Endothelial cell of umbilical vein (primary cell): Measurements from ENCODE around the gene PXN. TPM values are rescaled to one million over a fixed set of nuclear protein-coding genes. Genes with fewer than 3 reads are reported as not detected.

Experiments used
- Bru-seq: library from RNA; stranded (reverse); fragments of 400-500 nt; gene quantifications from one replicate; lab custom pipeline; 2021; lab: Mats Ljungman, UMichigan
- BruChase-seq, 2 experiments: library from RNA; stranded (reverse); fragments of 400-500 nt; gene quantifications; one replicate each; lab custom pipeline; 2021; lab: Mats Ljungman, UMichigan
- BruUV-seq: library from RNA; stranded (reverse); fragments of 400-500 nt; replicated peaks from 2 replicates; lab custom pipeline; 2021; lab: Mats Ljungman, UMichigan
- CTCF ChIA-PET: fragments of 300-600, 350-600 bp; sonication (Branson Sonifier 250); formaldehyde crosslinking; loops from one replicate; lab custom pipeline; 2021; ENCODE audit warnings: antibody characterized with exemption, inconsistent platforms; lab: Charles Lee
- POLR2A ChIA-PET: fragments of 300-600, 350-600 bp; sonication (Branson Sonifier 250); formaldehyde crosslinking; loops from one replicate; lab custom pipeline; 2021; ENCODE audit warnings: antibody characterized with exemption, inconsistent platforms; lab: Charles Lee
- DNase-seq: peaks from one replicate; pipeline ENCODE4 v3.0.0-alpha.2; 2011; ENCODE audit warnings: low read depth, low spot score
- FAIRE-seq: peaks from 2 replicates; lab custom pipeline; 2011; peaks lifted over from hg19 to GRCh38; lab: Jason Lieb, UNC
- H2AFZ ChIP-seq: 2 replicates; pipeline ENCODE4 v1.6.0; 2012; ENCODE audit warnings: low read depth, low read length, control low read depth, inconsistent platforms
- H3K27ac ChIP-seq: 2 replicates; pipeline ENCODE4 v1.5.1; 2011; ENCODE audit warnings: low read depth, mild to moderate bottlenecking, control low read depth, low read length, moderate library complexity; ENCODE audit not compliant: insufficient read depth
- H3K27me3 ChIP-seq, 2 experiments: 2 replicates each; pipeline versions ENCODE4 v1.6.0 to v1.6.1; 2011; ENCODE audit warnings: low read length in 2 of 2, mixed read lengths in 1 of 2; ENCODE audit not compliant: control insufficient read depth in 2 of 2, insufficient read depth in 2 of 2
- H3K36me3 ChIP-seq, 2 experiments: 2 replicates in 1 of 2; 3 replicates in 1 of 2; pipeline ENCODE4 v1.5.1; 2011; ENCODE audit warnings: low read length in 2 of 2, mild to moderate bottlenecking in 1 of 2, moderate library complexity in 1 of 2; ENCODE audit not compliant: control insufficient read depth in 2 of 2, insufficient read depth in 2 of 2; ENCODE audit errors: extremely low read depth in 1 of 2
- H3K4me1 ChIP-seq: 3 replicates; pipeline ENCODE4 v1.5.1; 2011; ENCODE audit warnings: mild to moderate bottlenecking, low read length; ENCODE audit not compliant: control insufficient read depth, insufficient read depth; ENCODE audit errors: extremely low read depth
- H3K4me2 ChIP-seq: 2 replicates; pipeline ENCODE4 v1.6.1; 2011; ENCODE audit warnings: low read length, control low read depth, mixed read lengths; ENCODE audit not compliant: insufficient read depth
- H3K4me3 ChIP-seq, 3 experiments: fragments of 200-600 bp in 1 of 3; sonication (generic), shearing (Covaris generic) in 1 of 3; replicated peaks in 1 of 3; 2 replicates each; pipeline ENCODE4 v1.5.1; 2011 to 2016; ENCODE audit warnings: control low read depth in 3 of 3, low read length in 3 of 3, mild to moderate bottlenecking in 2 of 3, inconsistent platforms in 1 of 3, low read depth in 1 of 3, moderate library complexity in 1 of 3; ENCODE audit not compliant: insufficient read depth in 1 of 3
- H3K79me2 ChIP-seq: 2 replicates; pipeline ENCODE4 v1.6.0; 2012; ENCODE audit warnings: low read length, inconsistent platforms; ENCODE audit not compliant: control insufficient read depth, insufficient read depth
- H3K9ac ChIP-seq: replicated peaks from 2 replicates; pipeline ENCODE3; 2011; ENCODE audit warnings: low read length, control low read depth; ENCODE audit not compliant: insufficient read depth; ENCODE audit errors: extremely low read depth
- H3K9me1 ChIP-seq: replicated peaks from 3 replicates; pipeline ENCODE4 v1.6.0; 2011; ENCODE audit warnings: mild to moderate bottlenecking, low read length; ENCODE audit not compliant: control insufficient read depth, insufficient read depth; ENCODE audit errors: extremely low read depth
- H3K9me3 ChIP-seq: replicated peaks from 2 replicates; pipeline ENCODE4 v1.5.1; 2012; ENCODE audit warnings: low read length, inconsistent platforms; ENCODE audit not compliant: control insufficient read depth, insufficient read depth
- H4K20me1 ChIP-seq: replicated peaks from 2 replicates; pipeline ENCODE3; 2011; ENCODE audit warnings: mild to moderate bottlenecking, low read length; ENCODE audit not compliant: control insufficient read depth, insufficient read depth; ENCODE audit errors: extremely low read depth
- EZH2 ChIP-seq: IDR thresholded peaks from 2 replicates; pipeline ENCODE4 v1.6.1; 2012; ENCODE audit warnings: borderline replicate concordance, low read depth, mild to moderate bottlenecking, moderate library complexity, low read length, inconsistent platforms; ENCODE audit not compliant: severe bottlenecking
- FOS ChIP-seq: IDR thresholded peaks from 2 replicates; pipeline ENCODE4 v1.6.1; 2011; ENCODE audit warnings: mild to moderate bottlenecking, low read length, moderate library complexity, borderline replicate concordance; ENCODE audit not compliant: insufficient read depth
- GATA2 ChIP-seq: IDR thresholded peaks from 2 replicates; pipeline ENCODE4 v1.7.0; 2011; ENCODE audit warnings: low read depth, mild to moderate bottlenecking, moderate library complexity, mixed read lengths, low read length; ENCODE audit not compliant: insufficient read length, insufficient read depth
- JUN ChIP-seq: IDR thresholded peaks from 2 replicates; pipeline ENCODE4 v1.6.1; 2011; ENCODE audit warnings: borderline replicate concordance, low read depth; ENCODE audit not compliant: insufficient read length, insufficient read depth
- MAX ChIP-seq: IDR thresholded peaks from 2 replicates; pipeline ENCODE4 v1.6.1; 2011; ENCODE audit not compliant: insufficient read depth, insufficient read length
- MYC ChIP-seq: IDR thresholded peaks from one replicate; pipeline ENCODE4 v1.6.1; 2011; ENCODE audit warnings: mild to moderate bottlenecking, low read depth, low read length
- POLR2A ChIP-seq: IDR thresholded peaks from 2 replicates; pipeline ENCODE4 v1.6.1; 2012; ENCODE audit warnings: low read depth, mild to moderate bottlenecking, control low read depth, low read length
- POLR2AphosphoS5 ChIP-seq: IDR thresholded peaks from 2 replicates; pipeline ENCODE4 v1.6.1; 2012; ENCODE audit warnings: low read depth, mild to moderate bottlenecking, control low read depth, low read length, moderate library complexity; ENCODE audit not compliant: insufficient read depth
- dilution Hi-C: fragments of 300-500 bp; cut with MboI; formaldehyde crosslinking; loops from one replicate; pipeline ENCODE4 v1.15.0; 2019; ENCODE audit warnings: low sequenced_read_pairs; ENCODE audit not compliant: extremely low pct_ligation_motif_present
- intact Hi-C: fragments of 100-400 bp; cut with micrococcal nuclease; formaldehyde crosslinking; loops from one replicate; pipeline ENCODE4 v1.10.0; 2022
- long read RNA-seq: library from polyadenylated mRNA; stranded (forward); transcript quantifications from one replicate; pipeline ENCODE4 v2.0.0, GENCODE V29; 2021
- polyA minus RNA-seq, 3 experiments: library from RNA; depleted of rRNA, polyadenylated mRNA; stranded (reverse); fragments of >200 nt; gene quantifications; 1 replicate in 1 of 3; 2 replicates in 2 of 3; pipeline ENCODE4 v1.2.3, GENCODE V29; 2011
- polyA plus RNA-seq, 4 experiments: library from polyadenylated mRNA; depleted of rRNA in 3 of 4; stranded (reverse) in 3 of 4; unstranded in 1 of 4; fragments of >200 nt; gene quantifications; 2 replicates each; pipeline versions ENCODE4 v1.2.1 to v1.2.3, GENCODE V29; 2011 to 2012; ENCODE audit warnings: missing spikeins in 1 of 4
- total RNA-seq: library from RNA; stranded (reverse); gene quantifications from 2 replicates; pipeline ENCODE4 v1.2.3, GENCODE V29; 2021
- TF ChIP-seq, protein P1 (sequence below), 2 donors: IDR thresholded peaks; 1 replicate in 1 of 2; 2 replicates in 1 of 2; pipeline ENCODE4 v1.5.1; 2011; ENCODE audit warnings: low read length in 2 of 2, mild to moderate bottlenecking in 2 of 2, moderate library complexity in 2 of 2, control low read depth in 1 of 2, inconsistent platforms in 1 of 2, low read depth in 1 of 2; ENCODE audit not compliant: insufficient read depth in 1 of 2; ENCODE audit errors: extremely low read depth in 1 of 2

Gene PXN
- total RNA-seq (228 and 258 TPM in 2 replicates), polyA plus RNA-seq (132 and 192 TPM in 2 replicates), polyA minus RNA-seq (119 and 149 TPM in 2 replicates), Bru-seq, nascent RNA (percentile 91 among the genes with signal in this experiment), BruChase-seq, experiment 1, labeled RNA remaining after a 6-hour chase (percentile 97 among the genes with signal in this experiment), BruChase-seq, experiment 2, labeled RNA remaining after a 2-hour chase (percentile 96 among the genes with signal in this experiment)
- polyA plus RNA-seq (2011; cell fraction: cytosol; rRNA removed), result 97.5 and 108 TPM in 2 replicates
- polyA plus RNA-seq (2011; cell fraction: nucleus; rRNA removed), result 253 and 301 TPM in 2 replicates
- 204 and 280 TPM in 2 replicates for polyA plus RNA-seq (2012)
- polyA minus RNA-seq (2011; cell fraction: cytosol; rRNA and poly(A)+ RNA removed), result 23.4 TPM
- 96.7 and 110 TPM in 2 replicates for polyA minus RNA-seq (2011; cell fraction: nucleus; rRNA and poly(A)+ RNA removed)
- long read RNA-seq, transcript PXN-202 (11 exons, 3,835 nt), result minor isoform, 18 of 483 reads
- long read RNA-seq, transcript PXN-204 (11 exons, 3,683 nt), result major isoform, 129 of 483 reads
- long read RNA-seq, transcript PXN-201 (12 exons, 3,785 nt), result minor isoform, 21 of 483 reads
- long read RNA-seq, partial matches to known transcripts, result 64 of 483 reads
- long read RNA-seq, other reads (novel, unspliced or antisense), result 251 of 483 reads

- TF ChIP-seq EZH2 (no peak), POLR2A (peak; percentile 55), MAX (no peak), POLR2AphosphoS5 (peak; percentile 57), GATA2 (no peak), JUN (no peak), FOS (no peak), MYC (no peak)
- TF ChIP-seq, protein P1, sequence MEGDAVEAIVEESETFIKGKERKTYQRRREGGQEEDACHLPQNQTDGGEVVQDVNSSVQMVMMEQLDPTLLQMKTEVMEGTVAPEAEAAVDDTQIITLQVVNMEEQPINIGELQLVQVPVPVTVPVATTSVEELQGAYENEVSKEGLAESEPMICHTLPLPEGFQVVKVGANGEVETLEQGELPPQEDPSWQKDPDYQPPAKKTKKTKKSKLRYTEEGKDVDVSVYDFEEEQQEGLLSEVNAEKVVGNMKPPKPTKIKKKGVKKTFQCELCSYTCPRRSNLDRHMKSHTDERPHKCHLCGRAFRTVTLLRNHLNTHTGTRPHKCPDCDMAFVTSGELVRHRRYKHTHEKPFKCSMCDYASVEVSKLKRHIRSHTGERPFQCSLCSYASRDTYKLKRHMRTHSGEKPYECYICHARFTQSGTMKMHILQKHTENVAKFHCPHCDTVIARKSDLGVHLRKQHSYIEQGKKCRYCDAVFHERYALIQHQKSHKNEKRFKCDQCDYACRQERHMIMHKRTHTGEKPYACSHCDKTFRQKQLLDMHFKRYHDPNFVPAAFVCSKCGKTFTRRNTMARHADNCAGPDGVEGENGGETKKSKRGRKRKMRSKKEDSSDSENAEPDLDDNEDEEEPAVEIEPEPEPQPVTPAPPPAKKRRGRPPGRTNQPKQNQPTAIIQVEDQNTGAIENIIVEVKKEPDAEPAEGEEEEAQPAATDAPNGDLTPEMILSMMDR (IDR thresholded peaks at IDR 0.05; ENCODE audit: extremely low read depth in 1 of 2, insufficient read depth in 1 of 2, low read depth in 1 of 2, low read length in 2 of 2), result peak; percentile 70 to 79
- FAIRE-seq, result peak; percentile 58
- CTCF ChIA-PET, result interaction anchor here (0.6 to 33.5 kb wide), 26 partner anchors 10 to 1491 kb away, joined by 3 to 1402 read pairs (median 6); partner anchors contain the start of genes RNU4-2, RPLP0 and SIRT4
- no TSS peak for BruUV-seq
- Histone ChIP-seq H2AFZ (no peak within 1 kb of the TSS), H3K9me1 (no peaks in the 10 kb centered on the region), H3K27ac (peak within 1 kb of the TSS; percentile 58), H3K4me1 (peaks cover 45% of the 10 kb centered on the region), H3K79me2 (peaks cover 49% of the 10 kb centered on the region), H3K27me3 (no peaks in the 10 kb centered on the region), H3K36me3 (no peaks in the 10 kb centered on the region), H3K4me2 (peak within 1 kb of the TSS; percentile 91), H4K20me1 (no peaks in the 10 kb centered on the region), H3K4me3 (peak within 1 kb of the TSS; percentile 60 to 91 (median 65)), H3K9me3 (no peaks in the 10 kb centered on the region), H3K9ac (peak within 1 kb of the TSS; percentile 94)
- peak; percentile 74 for DNase-seq
- POLR2A ChIA-PET, result interaction anchor here (0.5 to 8.9 kb wide), 7 partner anchors 9 to 65 kb away, joined by 4 to 88 read pairs (median 24); partner anchors contain the start of genes RNU4-2 and RPLP0
- dilution Hi-C loops, result no loop called here
- intact Hi-C loops, result loop anchor here (1.0 to 2.0 kb wide), 5 partner anchors 8 to 64 kb away; partner anchors contain the start of genes RNU4-2 and RPLP0
Measured at GRCh38 chr12:120265473-120266179, at the start of gene PXN. Gene PXN, minus strand, starts transcription at chr12:120265730. Its CDS starts 101 bp downstream, at chr12:120265629.
